ENCODE data around the gene SOX8.

Gene SOX8

GRCh38 chr16:1027501-1027815, 45.9 kb downstream of the SOX8 start:
- no peak for DNase-seq

- DNase-seq = no peak
Observed at GRCh38 chr16:1028056-1028455, 46.5 kb downstream of the SOX8 start.

GRCh38 chr16:1028524-1029258, 47.1 kb downstream of the SOX8 start:
- DNase-seq = no peak

- DNase-seq = no peak
Observed at GRCh38 chr16:1029259-1029545, 47.6 kb downstream of the SOX8 start.

- DNase-seq = no peak
Observed at GRCh38 chr16:1030473-1030901, 48.9 kb downstream of the SOX8 start.

- no peak for DNase-seq
Observed at GRCh38 chr16:1031666-1032065, 50.1 kb downstream of the SOX8 start.

- no peak for DNase-seq
Observed at GRCh38 chr16:1032607-1033006, 51.0 kb downstream of the SOX8 start.

GRCh38 chr16:1033128-1033679, 51.6 kb downstream of the SOX8 start:
- no peak for DNase-seq

GRCh38 chr16:1034230-1035065, 52.9 kb downstream of the SOX8 start:
- DNase-seq = no peak

- DNase-seq = no peak
Observed at GRCh38 chr16:1035066-1035415, 53.5 kb downstream of the SOX8 start.

GRCh38 chr16:1036166-1036565, 54.6 kb downstream of the SOX8 start:
- DNase-seq = no peak
